ENCODE results near the gene CPM.
"Not testable (repeated sequence)": the region's sequence is repeated elsewhere in the genome, so short reads cannot be mapped to it uniquely, and the experiment has no call there.

CPM gene

GRCh38 chr12:68803948-68804656 is 128.9 kb downstream of the CPM start:
- DNase-seq, result no peak

- DNase-seq, result not testable (repeated sequence)
Observed at GRCh38 chr12:68802911-68803651, 129.9 kb downstream of the CPM start.

- DNase-seq, result not testable (repeated sequence)
Observed at GRCh38 chr12:68802372-68802745, 130.6 kb downstream of the CPM start.
